GM19438 (cell line): ENCODE results near the gene CCSER1.

Source experiments
- ATAC-seq: cut with Tn5 transposase; IDR thresholded peaks from one replicate; pipeline ENCODE4 v1.9.1; 2021; ENCODE audit warnings: low read depth; ENCODE audit not compliant: unreplicated experiment

Gene CCSER1

GRCh38 chr4:90127706-90128345 lies 632 bp downstream of the CCSER1 start:
- ATAC-seq: peak; percentile 23

DNA sequence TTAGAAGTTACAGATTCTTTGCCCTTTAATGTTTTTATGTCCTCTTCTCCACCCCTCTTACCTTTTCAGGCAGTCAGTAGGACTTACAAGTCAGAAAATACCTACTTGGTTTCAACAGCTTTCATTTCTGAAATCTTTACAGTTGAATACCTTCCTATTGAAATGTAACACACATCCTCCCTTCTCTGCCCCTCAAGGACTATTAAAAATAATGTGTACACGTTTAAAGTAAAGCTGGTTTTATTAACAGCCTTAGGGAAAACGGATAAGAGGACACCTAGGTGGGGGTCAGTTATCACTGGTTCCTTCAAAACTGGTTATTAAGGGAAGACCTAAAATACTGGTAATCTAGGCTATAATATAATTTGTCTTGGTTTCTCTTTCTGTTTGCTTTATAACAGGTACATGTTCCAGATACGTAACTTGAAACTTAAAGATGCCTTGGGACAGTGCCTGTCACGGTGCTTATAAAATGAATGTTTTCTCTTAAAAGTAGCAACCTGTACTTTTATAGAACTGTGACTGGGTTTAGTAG lies 1.8 kb downstream of the CCSER1 start:
- no peak for ATAC-seq

- ATAC-seq: no peak
These were observed 2.9 kb downstream of the CCSER1 start for GRCh38 chr4:90130076-90130475.

DNA sequence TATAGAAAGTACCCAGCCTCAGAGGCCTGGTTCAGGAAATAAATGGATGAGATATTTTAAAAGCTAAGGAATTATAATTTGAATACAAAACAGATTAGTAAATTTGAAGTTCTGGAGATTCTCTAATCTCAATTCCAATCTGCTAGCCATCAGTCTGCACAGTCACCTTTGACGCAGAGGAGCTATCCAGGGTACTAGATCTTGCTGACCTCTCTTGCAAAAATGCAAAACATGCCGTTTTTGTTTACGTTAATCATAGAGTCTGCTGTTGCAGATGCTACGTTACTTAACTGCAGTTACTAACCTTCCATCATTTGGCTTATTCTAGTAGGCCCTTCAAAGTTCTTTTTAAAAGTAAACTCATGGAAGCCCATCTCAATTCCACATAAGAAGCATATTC lies 10.4 kb downstream of the CCSER1 start:
- no peak for ATAC-seq

- ATAC-seq: no peak
These were observed 14.9 kb downstream of the CCSER1 start for GRCh38 chr4:90142081-90142480.

DNA sequence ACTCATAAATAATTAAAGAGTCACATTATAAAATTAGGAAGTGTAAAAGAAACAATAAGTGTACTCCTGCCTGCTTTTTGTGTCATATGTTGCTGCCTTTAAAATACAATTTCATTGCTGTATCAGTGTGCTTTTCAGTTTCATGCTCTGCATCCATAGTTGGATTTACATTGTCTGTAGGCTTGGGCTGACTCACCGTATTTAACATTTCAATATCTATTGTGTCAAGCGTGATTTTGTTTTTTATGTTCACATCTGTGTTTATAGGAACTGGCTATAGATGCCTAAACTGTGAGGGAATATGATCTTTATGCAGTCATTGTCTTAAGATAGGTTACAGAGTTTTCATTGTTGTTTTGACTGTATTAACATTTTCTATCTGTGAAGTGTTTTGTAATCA lies 18.1 kb downstream of the CCSER1 start:
- no peak for ATAC-seq

GRCh38 chr4:90146306-90146705 lies 19.1 kb downstream of the CCSER1 start:
- ATAC-seq: no peak

- no peak for ATAC-seq
These were observed 21.5 kb downstream of the CCSER1 start for GRCh38 chr4:90148574-90149148.

DNA sequence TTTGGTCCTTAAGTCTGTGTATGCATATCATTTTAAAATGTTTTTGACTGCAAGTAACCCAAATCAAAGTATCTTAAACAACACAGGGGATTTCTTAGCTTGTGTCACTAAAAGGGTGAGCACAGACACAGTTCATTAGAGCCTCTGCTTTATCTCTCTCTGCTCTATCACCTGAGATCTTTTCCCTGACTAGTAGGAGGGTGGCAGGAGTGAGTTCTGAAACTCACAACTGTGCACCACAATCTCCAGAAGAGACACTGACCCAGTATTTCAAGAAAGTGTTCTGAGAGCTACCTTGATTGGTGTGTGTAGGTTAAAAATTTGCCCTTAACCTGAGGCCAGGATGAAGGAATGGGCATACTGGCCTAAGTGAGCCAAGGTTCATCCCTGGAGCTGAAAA lies 24.8 kb downstream of the CCSER1 start:
- no peak for ATAC-seq

GRCh38 chr4:90159193-90159592 lies 32.0 kb downstream of the CCSER1 start:
- no peak for ATAC-seq

DNA sequence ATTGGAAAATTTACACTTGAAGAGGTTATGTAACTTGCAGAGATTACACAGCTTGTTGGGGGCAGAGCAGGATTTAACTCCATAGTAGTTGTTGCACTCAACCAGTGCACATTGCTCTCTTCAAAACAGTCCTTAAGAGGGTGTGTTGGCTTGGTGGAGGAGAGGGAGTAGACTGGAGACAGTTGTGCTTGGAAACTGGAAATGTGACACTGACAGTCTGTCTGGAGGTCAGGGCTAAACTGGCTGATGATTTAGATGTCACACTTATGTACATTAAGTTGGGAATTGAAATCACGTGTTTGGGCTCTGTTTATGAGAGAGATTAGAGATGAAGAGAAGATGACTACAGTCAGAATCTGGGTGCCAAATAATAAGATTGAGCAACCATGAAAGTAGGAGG lies 32.9 kb downstream of the CCSER1 start:
- ATAC-seq: no peak

DNA sequence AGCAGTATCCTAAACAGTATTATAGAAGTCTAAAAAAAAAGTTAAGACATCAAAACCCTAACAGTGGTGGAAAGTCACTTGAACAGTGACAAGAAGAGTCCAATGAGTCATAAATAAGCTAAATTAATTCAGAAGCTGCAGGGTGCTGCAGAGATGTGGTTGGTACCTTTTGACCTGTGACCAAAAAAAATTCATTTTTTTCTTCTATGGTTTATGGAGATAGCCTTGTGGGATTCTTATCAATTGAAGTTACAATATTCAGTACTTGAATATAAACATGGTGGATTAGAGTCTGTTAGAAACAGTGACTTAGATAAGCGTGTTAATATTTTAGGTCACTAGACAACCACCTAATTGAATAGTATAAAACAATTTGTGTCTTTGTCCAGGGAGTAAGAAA lies 35.4 kb downstream of the CCSER1 start:
- no peak for ATAC-seq

DNA sequence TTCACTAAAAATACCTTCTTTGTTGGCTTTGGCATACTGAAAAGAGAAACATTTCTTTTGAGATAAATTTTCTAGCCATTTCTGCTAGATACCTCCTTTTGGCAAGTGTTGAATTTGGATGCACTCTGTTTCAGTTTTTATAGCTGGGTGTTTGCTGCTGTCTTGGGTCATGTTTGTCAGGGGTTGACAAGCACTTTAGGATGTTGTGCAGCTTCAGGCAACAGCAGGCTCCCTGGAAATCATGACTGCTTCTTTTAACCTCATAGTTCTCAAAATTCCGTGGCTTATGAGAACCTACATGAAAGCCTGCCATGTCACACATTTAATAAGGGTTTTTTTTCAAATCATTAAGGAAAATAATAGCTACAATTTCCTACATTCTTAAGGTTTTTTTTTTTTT lies 36.7 kb downstream of the CCSER1 start:
- no peak for ATAC-seq

- ATAC-seq: no peak
These were observed 38.7 kb downstream of the CCSER1 start for GRCh38 chr4:90165883-90166282.

GRCh38 chr4:90171491-90171890 lies 44.3 kb downstream of the CCSER1 start:
- ATAC-seq: no peak

- no peak for ATAC-seq
These were observed 47.4 kb downstream of the CCSER1 start for GRCh38 chr4:90174621-90175023.

DNA sequence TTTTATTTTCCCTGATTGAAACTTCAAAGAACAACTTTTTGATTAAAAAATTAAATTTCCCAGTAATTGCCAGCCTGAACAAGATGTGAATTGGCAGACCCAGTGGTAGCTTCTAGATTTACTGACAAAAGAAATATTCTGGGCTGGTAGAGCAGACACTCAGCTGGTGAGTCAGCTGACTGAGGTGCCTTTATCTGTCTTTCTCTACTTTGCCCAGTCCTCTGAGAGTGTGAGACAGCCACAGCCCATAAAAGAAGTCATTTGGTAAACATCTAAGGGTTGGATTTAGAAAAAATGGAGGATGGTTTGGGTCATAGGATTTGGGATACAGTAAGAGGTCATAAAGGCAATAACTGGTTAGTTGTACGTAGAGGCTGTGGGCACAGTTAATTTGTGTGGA lies 54.5 kb downstream of the CCSER1 start:
- ATAC-seq: no peak

GRCh38 chr4:90183254-90183653 lies 56.1 kb downstream of the CCSER1 start:
- ATAC-seq: no peak

DNA sequence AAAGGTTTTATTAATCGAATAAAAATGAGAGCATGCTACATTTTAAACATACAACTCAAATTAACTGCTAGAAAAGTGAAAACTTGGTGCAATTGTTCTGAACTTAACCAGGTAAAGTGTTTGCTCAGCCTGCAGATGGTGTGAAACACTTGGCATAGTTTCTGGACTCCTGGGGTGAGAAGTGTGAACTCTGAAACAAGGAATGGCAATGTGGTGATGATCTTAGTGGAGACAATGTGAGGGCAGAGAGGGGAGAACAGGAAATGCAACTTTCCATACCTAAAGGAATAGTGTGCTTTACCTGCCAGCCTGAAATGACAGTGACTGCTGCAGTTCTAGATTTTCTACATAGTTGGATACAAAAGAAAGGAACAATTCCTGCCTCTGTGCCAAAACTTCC lies 57.4 kb downstream of the CCSER1 start:
- ATAC-seq: no peak

- no peak for ATAC-seq
These were observed 58.2 kb downstream of the CCSER1 start for GRCh38 chr4:90185416-90185815.

DNA sequence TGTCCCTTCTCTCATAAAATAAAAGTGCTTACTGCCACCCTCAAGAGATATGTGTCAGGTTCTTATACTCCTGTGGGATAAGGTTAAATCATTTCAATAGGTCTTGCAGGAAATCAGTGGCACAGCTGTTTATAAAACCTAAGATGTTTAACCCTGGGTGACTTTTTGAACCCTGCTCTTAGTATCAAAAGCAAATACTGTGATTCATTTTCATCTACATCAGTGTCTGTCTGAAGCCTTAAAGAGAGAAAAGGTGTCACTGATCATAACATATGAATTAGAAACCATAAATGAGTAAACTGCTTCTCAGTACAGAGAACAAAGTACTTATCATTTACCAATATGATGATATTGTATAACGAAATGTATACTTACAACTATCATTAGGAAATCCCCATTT lies 59.0 kb downstream of the CCSER1 start:
- ATAC-seq: no peak

GRCh38 chr4:90187148-90187884 lies 60.1 kb downstream of the CCSER1 start:
- no peak for ATAC-seq
